Measurements from ENCODE around the gene OSM.
"Not testable (repeated sequence)": the region's sequence is repeated elsewhere in the genome, so short reads cannot be mapped to it uniquely, and the experiment has no call there.

The OSM gene

GRCh38 chr22:30236875-30237274, 29.8 kb downstream of the OSM start:
- H3K27ac ChIP-seq (ENCODE audit: low read length), result no peak overlapping the region
- H3K27me3 ChIP-seq (replicated peaks; ENCODE audit: insufficient read depth, low read length), result peaks cover 47% of the 10 kb centered on the region
- no peaks in the 10 kb centered on the region for H3K9me2 ChIP-seq (replicated peaks; ENCODE audit: insufficient read depth, low read length)
- H3K9me3 ChIP-seq (replicated peaks; ENCODE audit: insufficient read depth, low read length), result no peaks in the 10 kb centered on the region
- no peak for DNase-seq
- H3K36me3 ChIP-seq (replicated peaks; ENCODE audit: insufficient read depth, low read length), result no peaks in the 10 kb centered on the region
- H3K4me2 ChIP-seq (ENCODE audit: low read depth, low read length), result no peak overlapping the region
- no peak overlapping the region for H3K9ac ChIP-seq (ENCODE audit: low read length)
- no peak overlapping the region for H2AFZ ChIP-seq (ENCODE audit: low read length)
- 0 out of 2 replicates have a peak, but pooled peaks cover 4% of the 10 kb centered on the region for H3K4me1 ChIP-seq (ENCODE audit: low read length)
- H3K4me3 ChIP-seq (ENCODE audit: low read length), result no peak overlapping the region
- H4K20me1 ChIP-seq (ENCODE audit: insufficient read depth, low read length), result no peaks in the 10 kb centered on the region
- H3K79me2 ChIP-seq (ENCODE audit: low read length), result no peaks in the 10 kb centered on the region
- TF ChIP-seq EZH2 (optimal IDR thresholded peaks at IDR 0.05; ENCODE audit: low read depth, low read length) (no peak), EZH2phosphoT487 (IDR thresholded peaks at IDR 0.05; ENCODE audit: low read length) (no peak), CTCF (IDR thresholded peaks at IDR 0.05; ENCODE audit: low read length) (no peak)
- H3F3A ChIP-seq (ENCODE audit: insufficient read depth, low read length), result no peaks in the 10 kb centered on the region; the same call in 1 of the 2 replicates

DNA sequence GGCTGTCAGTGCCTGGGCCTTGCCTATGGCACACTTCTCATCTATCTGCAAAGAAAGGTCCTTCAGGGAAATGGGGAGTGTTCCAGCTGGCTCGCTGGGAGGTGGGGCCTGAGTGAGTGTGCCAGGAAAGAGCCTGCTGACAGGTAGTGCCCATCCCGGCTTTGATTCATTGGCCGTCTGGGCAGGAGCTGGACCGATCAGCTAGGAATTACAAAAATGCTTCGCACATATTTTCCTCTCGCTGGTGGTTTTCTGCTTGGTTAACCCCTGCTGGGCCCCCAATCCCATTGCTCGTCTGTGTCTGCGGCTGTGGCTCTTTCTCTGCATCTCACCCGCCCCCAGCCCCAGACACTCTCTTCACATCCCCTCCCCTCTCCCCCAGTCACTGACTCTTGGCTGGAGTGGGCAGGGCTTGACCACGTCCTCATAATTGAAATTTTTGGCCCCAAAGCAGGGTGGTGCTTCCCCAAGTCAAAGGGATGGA, 30.9 kb downstream of the OSM start:
- Histone ChIP-seq H3K9ac (ENCODE audit: low read length) (no peak overlapping the region), H3F3A (ENCODE audit: insufficient read depth, low read length) (no peaks in the 10 kb centered on the region; the same call in 1 of the 2 replicates), H3K4me3 (ENCODE audit: low read length) (no peak overlapping the region), H3K27me3 (replicated peaks; ENCODE audit: insufficient read depth, low read length) (peaks cover 52% of the 10 kb centered on the region), H3K9me3 (replicated peaks; ENCODE audit: insufficient read depth, low read length) (no peaks in the 10 kb centered on the region), H4K20me1 (ENCODE audit: insufficient read depth, low read length) (no peaks in the 10 kb centered on the region), H3K4me2 (ENCODE audit: low read depth, low read length) (no peak overlapping the region), H2AFZ (ENCODE audit: low read length) (no peak overlapping the region), H3K79me2 (ENCODE audit: low read length) (no peaks in the 10 kb centered on the region), H3K36me3 (replicated peaks; ENCODE audit: insufficient read depth, low read length) (no peaks in the 10 kb centered on the region), H3K27ac (ENCODE audit: low read length) (no peak overlapping the region), H3K9me2 (replicated peaks; ENCODE audit: insufficient read depth, low read length) (no peaks in the 10 kb centered on the region), H3K4me1 (ENCODE audit: low read length) (0 out of 2 replicates have a peak, but pooled peaks cover 4% of the 10 kb centered on the region)
- TF ChIP-seq EZH2 (optimal IDR thresholded peaks at IDR 0.05; ENCODE audit: low read depth, low read length), result no peak
- TF ChIP-seq CTCF (IDR thresholded peaks at IDR 0.05; ENCODE audit: low read length), result no peak
- no peak for TF ChIP-seq EZH2phosphoT487 (IDR thresholded peaks at IDR 0.05; ENCODE audit: low read length)
- DNase-seq, result no peak

DNA sequence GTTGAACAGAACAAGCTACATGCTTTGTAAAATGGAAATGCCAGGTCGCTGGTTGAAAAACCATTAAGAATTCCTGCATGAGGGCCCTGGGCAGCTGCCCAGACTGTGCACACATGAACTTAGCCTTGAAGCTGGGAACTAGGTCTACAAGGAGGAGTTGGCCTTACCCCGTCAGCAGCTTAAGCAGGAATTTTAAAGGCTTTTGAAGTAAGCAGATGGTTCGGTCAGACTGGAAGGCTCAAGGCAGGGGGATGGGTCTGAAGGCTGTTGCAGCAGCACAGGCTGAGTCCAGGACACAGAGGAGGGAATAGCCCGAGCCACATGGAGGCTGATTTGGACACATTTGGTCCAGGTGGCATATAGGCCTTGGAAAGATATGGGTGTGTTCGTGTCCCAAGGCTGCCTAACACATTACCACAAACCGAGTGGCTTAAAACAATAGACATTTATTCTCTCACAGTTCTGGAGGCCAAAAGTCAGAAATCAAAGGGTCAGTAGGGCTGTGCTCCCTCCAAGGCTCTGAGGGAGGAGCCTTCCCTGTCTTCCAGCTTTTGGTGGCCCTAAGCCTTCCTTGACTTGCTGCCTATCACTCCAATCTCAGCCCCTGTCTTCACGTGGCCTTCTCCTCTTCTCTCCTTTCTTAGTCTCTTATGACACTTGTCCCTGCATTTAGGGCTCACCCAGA, 31.7 kb downstream of the OSM start:
- Histone ChIP-seq H4K20me1 (ENCODE audit: insufficient read depth, low read length) (no peaks in the 10 kb centered on the region), H3K9me3 (replicated peaks; ENCODE audit: insufficient read depth, low read length) (no peaks in the 10 kb centered on the region), H3K9me2 (replicated peaks; ENCODE audit: insufficient read depth, low read length) (no peaks in the 10 kb centered on the region), H3K4me2 (ENCODE audit: low read depth, low read length) (no peak overlapping the region), H3K27me3 (replicated peaks; ENCODE audit: insufficient read depth, low read length) (peaks cover 52% of the 10 kb centered on the region), H3K4me3 (ENCODE audit: low read length) (no peak overlapping the region), H2AFZ (ENCODE audit: low read length) (no peak overlapping the region), H3F3A (ENCODE audit: insufficient read depth, low read length) (no peaks in the 10 kb centered on the region), H3K4me1 (ENCODE audit: low read length) (no peaks in the 10 kb centered on the region), H3K9ac (ENCODE audit: low read length) (no peak overlapping the region), H3K27ac (ENCODE audit: low read length) (no peak overlapping the region), H3K36me3 (replicated peaks; ENCODE audit: insufficient read depth, low read length) (no peaks in the 10 kb centered on the region), H3K79me2 (ENCODE audit: low read length) (no peaks in the 10 kb centered on the region)
- DNase-seq, result no peak
- TF ChIP-seq EZH2phosphoT487 (IDR thresholded peaks at IDR 0.05; ENCODE audit: low read length) (no peak), EZH2 (optimal IDR thresholded peaks at IDR 0.05; ENCODE audit: low read depth, low read length) (no peak), CTCF (IDR thresholded peaks at IDR 0.05; ENCODE audit: low read length) (no peak)

GRCh38 chr22:30234325-30234724, 32.3 kb downstream of the OSM start:
- H3K9me2 ChIP-seq (replicated peaks; ENCODE audit: insufficient read depth, low read length); H3K4me1 ChIP-seq (ENCODE audit: low read length); H3K36me3 ChIP-seq (replicated peaks; ENCODE audit: insufficient read depth, low read length); H4K20me1 ChIP-seq (ENCODE audit: insufficient read depth, low read length); H3K9ac ChIP-seq (ENCODE audit: low read length); H3K4me2 ChIP-seq (ENCODE audit: low read depth, low read length); H3K27ac ChIP-seq (ENCODE audit: low read length); H3K9me3 ChIP-seq (replicated peaks; ENCODE audit: insufficient read depth, low read length); H3K79me2 ChIP-seq (ENCODE audit: low read length); DNase-seq; H3K4me3 ChIP-seq (ENCODE audit: low read length); H3F3A ChIP-seq (ENCODE audit: insufficient read depth, low read length); H2AFZ ChIP-seq (ENCODE audit: low read length): not testable (repeated sequence)
- H3K27me3 ChIP-seq (replicated peaks; ENCODE audit: insufficient read depth, low read length), result peaks cover 49% of the 10 kb centered on the region
